Immature natural killer cell (primary cell): Measurements from ENCODE around the gene COL28A1. TPM values are rescaled to one million over a fixed set of nuclear protein-coding genes. Genes with fewer than 3 reads are reported as not detected.

Experiments
- DNase-seq, 3 donors: peaks; one replicate each; pipeline ENCODE4 v3.0.0; 2022; ENCODE audit warnings: mixed read lengths in 1 of 3
- H3K27ac Mint-ChIP-seq, 6 donors: one replicate each; pipeline ENCODE4 v1.8.0; 2020; ENCODE audit warnings: mixed read lengths in 6 of 6, mild to moderate bottlenecking in 5 of 6, inconsistent platforms in 4 of 6, moderate library complexity in 3 of 6
- H3K27me3 Mint-ChIP-seq, 3 donors: one replicate each; pipeline ENCODE4 v1.8.0; 2020 to 2021; ENCODE audit warnings: low read depth in 3 of 3, mild to moderate bottlenecking in 3 of 3, mixed read lengths in 3 of 3, moderate library complexity in 3 of 3, inconsistent platforms in 1 of 3
- H3K36me3 Mint-ChIP-seq, 3 donors: one replicate each; pipeline ENCODE4 v1.8.0; 2020; ENCODE audit warnings: mixed read lengths in 3 of 3, inconsistent platforms in 2 of 3, mild to moderate bottlenecking in 2 of 3
- H3K4me1 Mint-ChIP-seq, 2 donors: one replicate each; pipeline ENCODE4 v1.8.0; 2020; ENCODE audit warnings: inconsistent platforms in 2 of 2, mild to moderate bottlenecking in 2 of 2, mixed read lengths in 2 of 2, moderate library complexity in 1 of 2
- H3K4me3 Mint-ChIP-seq, 5 donors: one replicate each; pipeline ENCODE4 v1.8.0; 2020; ENCODE audit warnings: mild to moderate bottlenecking in 5 of 5, mixed read lengths in 5 of 5, inconsistent platforms in 3 of 5, moderate library complexity in 3 of 5
- H3K9me3 Mint-ChIP-seq, 6 donors: one replicate each; pipeline ENCODE4 v1.8.0; 2020; ENCODE audit warnings: mild to moderate bottlenecking in 6 of 6, mixed read lengths in 6 of 6, inconsistent platforms in 4 of 6, moderate library complexity in 3 of 6
- polyA plus RNA-seq, 3 donors: library from polyadenylated mRNA; unstranded; fragments of 300-500 nt; fragmentation: Illumina TruSeq; gene quantifications; one replicate each; pipeline ENCODE4 v1.2.3, GENCODE V29; 2021

Gene COL28A1
- polyA plus RNA-seq, 3 donors from 2014 or later, result not detected

DNA sequence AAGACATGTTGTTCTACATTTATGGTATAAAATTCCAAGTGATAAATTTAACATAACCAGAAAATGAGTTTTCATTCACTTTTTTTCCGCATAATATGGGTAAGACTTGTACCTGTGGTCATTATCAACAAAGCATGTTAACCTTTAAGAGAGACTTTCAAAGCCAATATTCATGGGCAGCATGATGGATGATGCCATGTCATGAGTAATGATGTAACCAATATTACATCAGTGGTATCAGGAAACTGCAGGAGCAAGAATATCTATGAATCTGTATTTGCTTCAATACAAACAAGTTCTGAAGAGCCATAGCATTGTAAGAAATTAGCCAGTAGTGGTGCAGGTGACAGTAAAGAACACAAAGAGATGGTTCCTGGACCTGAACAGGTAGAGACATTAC, 226.5 kb downstream of the COL28A1 start:
- no peaks in the 10 kb centered on the region for H3K36me3 Mint-ChIP-seq
- DNase-seq, result no peak
- no peak overlapping the region for H3K27ac Mint-ChIP-seq
- H3K27me3 Mint-ChIP-seq, result peaks cover 3 to 9% (median 8%) of the 10 kb centered on the region in 3 donors
- no peaks in the 10 kb centered on the region for H3K4me1 Mint-ChIP-seq
- H3K9me3 Mint-ChIP-seq, result no peaks in the 10 kb centered on the region
- H3K4me3 Mint-ChIP-seq, result no peak overlapping the region

Other genes starting within 250 kb of the COL28A1 start
- 10 to 100 TPM; 17.4 to 20.6 (median 19.4) TPM for gene MIOS, start 31.0 kb upstream of the COL28A1 start, polyA plus RNA-seq
- 10 to 100 TPM; 16.9 to 21.8 (median 17.2) TPM for gene UMAD1, start 104.9 kb upstream of the COL28A1 start, polyA plus RNA-seq
- 10 to 100 TPM; 59.0 to 90.4 (median 62.3) TPM for gene RPA3, start 182.7 kb upstream of the COL28A1 start, polyA plus RNA-seq